ENCODE measurements around the gene JPT2.

JPT2 gene

GRCh38 chr16:1662543-1662942, 15.5 kb upstream of the JPT2 start:
- DNase-seq (ENCODE audit: low spot score): no peak
- TF ChIP-seq, protein P1, sequence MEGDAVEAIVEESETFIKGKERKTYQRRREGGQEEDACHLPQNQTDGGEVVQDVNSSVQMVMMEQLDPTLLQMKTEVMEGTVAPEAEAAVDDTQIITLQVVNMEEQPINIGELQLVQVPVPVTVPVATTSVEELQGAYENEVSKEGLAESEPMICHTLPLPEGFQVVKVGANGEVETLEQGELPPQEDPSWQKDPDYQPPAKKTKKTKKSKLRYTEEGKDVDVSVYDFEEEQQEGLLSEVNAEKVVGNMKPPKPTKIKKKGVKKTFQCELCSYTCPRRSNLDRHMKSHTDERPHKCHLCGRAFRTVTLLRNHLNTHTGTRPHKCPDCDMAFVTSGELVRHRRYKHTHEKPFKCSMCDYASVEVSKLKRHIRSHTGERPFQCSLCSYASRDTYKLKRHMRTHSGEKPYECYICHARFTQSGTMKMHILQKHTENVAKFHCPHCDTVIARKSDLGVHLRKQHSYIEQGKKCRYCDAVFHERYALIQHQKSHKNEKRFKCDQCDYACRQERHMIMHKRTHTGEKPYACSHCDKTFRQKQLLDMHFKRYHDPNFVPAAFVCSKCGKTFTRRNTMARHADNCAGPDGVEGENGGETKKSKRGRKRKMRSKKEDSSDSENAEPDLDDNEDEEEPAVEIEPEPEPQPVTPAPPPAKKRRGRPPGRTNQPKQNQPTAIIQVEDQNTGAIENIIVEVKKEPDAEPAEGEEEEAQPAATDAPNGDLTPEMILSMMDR (conservative IDR thresholded peaks at IDR 0.05; ENCODE audit: low read depth): no peak
- CTCF ChIA-PET: no interaction called here
- POLR2A ChIA-PET (ENCODE audit: low non-redundant PET): no interaction called here
- no peak overlapping the region for H3K27ac ChIP-seq

DNA sequence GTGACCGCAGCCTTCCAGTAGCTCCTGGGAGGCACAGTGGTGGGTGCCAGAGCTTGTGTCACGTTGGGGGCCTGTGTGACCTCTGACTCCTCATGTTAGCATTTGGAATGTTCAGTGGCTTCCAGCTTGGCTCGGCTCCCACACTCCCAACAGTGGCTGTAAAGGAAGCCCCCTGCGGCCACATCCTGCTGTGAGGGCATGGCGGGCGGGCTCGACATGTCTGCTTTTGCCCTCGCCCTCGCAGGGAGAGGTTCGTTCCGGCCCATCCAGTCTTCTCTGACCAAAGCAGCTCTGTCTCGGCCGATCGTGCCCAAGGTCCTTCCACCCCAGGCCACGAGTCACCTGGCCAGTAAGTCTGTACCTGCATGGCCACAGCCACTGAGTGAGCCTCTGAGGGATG, 12.2 kb upstream of the JPT2 start:
- no peak overlapping the region for H3K27ac ChIP-seq
- CTCF ChIA-PET: interaction anchor here (0.6 kb wide), 1 partner anchor 1577 kb away, joined by 5 read pairs; no protein-coding TSS in a partner anchor
- POLR2A ChIA-PET (ENCODE audit: low non-redundant PET): no interaction called here
- no peak for DNase-seq (ENCODE audit: low spot score)
- TF ChIP-seq, protein P1 (conservative IDR thresholded peaks at IDR 0.05; ENCODE audit: low read depth): no peak

DNA sequence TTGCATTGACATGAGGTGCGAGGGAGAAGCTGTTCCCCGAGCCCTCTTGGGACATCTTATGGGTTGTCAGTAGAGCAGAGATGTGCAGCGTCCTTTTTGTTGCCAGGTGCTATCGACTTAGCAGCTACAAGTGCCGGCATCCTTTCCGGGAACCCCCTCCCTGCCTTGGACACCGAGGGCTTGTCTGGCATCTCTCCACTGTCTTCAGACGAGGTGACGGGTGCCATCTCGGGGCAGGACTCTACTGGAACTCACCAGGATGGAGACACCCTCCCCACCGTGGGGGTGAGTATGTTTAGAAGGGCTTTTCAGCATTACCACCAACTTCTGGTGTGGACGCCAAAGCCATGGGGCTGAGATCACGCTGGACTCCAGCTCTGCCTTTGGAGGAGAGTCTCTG, 11.8 kb upstream of the JPT2 start:
- ChIA-PET POLR2A (ENCODE audit: low non-redundant PET) (no interaction called here), CTCF (interaction anchor here (0.6 kb wide), 1 partner anchor 1578 kb away, joined by 5 read pairs; no protein-coding TSS in a partner anchor)
- DNase-seq (ENCODE audit: low spot score): no peak
- no peak overlapping the region for H3K27ac ChIP-seq
- TF ChIP-seq, protein P1 (conservative IDR thresholded peaks at IDR 0.05; ENCODE audit: low read depth): no peak

- no peak overlapping the region for H3K27ac ChIP-seq
- ChIA-PET CTCF (no interaction called here), POLR2A (ENCODE audit: low non-redundant PET) (no interaction called here)
- TF ChIP-seq, protein P1 (conservative IDR thresholded peaks at IDR 0.05; ENCODE audit: low read depth): no peak
- no peak for DNase-seq (ENCODE audit: low spot score)
Observed at GRCh38 chr16:1667271-1667670, 10.8 kb upstream of the JPT2 start.

DNA sequence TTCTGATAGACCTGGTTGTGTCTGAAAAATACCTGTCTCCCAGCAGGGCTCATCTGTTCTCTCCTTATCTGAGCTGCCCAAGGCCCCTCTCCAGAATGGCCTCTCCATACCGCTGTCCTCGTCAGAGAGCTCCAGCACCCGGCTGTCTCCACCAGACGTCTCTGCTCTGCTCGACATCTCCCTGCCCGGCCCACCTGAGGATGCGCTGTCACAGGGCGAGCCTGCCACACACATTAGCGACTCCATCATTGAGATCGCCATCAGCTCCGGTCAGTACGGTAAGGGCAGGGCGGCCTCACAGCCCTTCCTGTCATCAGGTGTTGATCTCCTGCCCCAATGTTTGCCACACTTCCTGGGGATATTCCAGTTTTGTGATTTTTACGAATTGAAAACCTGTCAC, 10.2 kb upstream of the JPT2 start:
- TF ChIP-seq, protein P1 (conservative IDR thresholded peaks at IDR 0.05; ENCODE audit: low read depth): no peak
- no peak overlapping the region for H3K27ac ChIP-seq
- POLR2A ChIA-PET (ENCODE audit: low non-redundant PET): interaction anchor here (0.5 kb wide), 1 partner anchor 51 kb away, joined by 5 read pairs; no protein-coding TSS in a partner anchor
- CTCF ChIA-PET: no interaction called here
- DNase-seq (ENCODE audit: low spot score): no peak

GRCh38 chr16:1668612-1669319, 9.3 kb upstream of the JPT2 start:
- ChIA-PET CTCF (interaction anchor here (0.9 kb wide), 1 partner anchor 10 kb away, joined by 5 read pairs; the partner anchor contains the start of gene JPT2), POLR2A (ENCODE audit: low non-redundant PET) (interaction anchor here (0.5 kb wide), 1 partner anchor 52 kb away, joined by 5 read pairs; no protein-coding TSS in a partner anchor)
- H3K27ac ChIP-seq: no peak overlapping the region
- DNase-seq (ENCODE audit: low spot score): no peak
- TF ChIP-seq, protein P1 (conservative IDR thresholded peaks at IDR 0.05; ENCODE audit: low read depth): no peak
